GM18507 (cell line): Measurements from ENCODE around the gene TMEM184C.

Experiments used
- DNase-seq: peaks from one replicate; pipeline ENCODE4 v3.0.0; 2011; ENCODE audit warnings: low read depth; ENCODE audit not compliant: insufficient read length; ENCODE audit errors: extremely low spot score
- FAIRE-seq: peaks from 2 replicates; lab custom pipeline; 2011; peaks lifted over from hg19 to GRCh38; lab: Jason Lieb, UNC

The TMEM184C gene

GRCh38 chr4:147617173-147617840, at the start of gene TMEM184C:
Gene TMEM184C (plus strand): TSS chr4:147617397. CDS start chr4:147617957, 560 bp downstream.
- FAIRE-seq (peak; percentile 100), DNase-seq (peak; percentile 88)

DNA sequence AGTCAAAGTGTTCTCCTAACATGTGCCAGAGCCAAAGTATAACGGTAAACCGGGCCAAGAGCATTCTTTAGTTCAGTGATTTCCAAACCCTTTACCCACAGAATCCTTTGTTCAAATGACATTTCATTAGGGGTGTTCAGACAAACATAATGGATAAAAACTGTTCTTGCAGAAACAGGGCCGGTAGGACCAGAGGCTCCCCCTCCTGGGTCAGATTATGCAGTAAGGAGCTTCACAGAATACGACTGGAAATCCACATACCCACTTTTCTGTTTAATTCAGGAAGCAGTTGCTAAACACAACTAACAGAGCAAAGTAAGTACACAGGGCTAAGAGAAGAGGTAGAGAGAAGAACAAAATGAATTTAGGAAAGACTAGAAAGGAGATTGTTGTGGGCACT, 46.6 kb upstream of the TMEM184C start:
- FAIRE-seq (no peak), DNase-seq (no peak)

- DNase-seq (no peak), FAIRE-seq (no peak)
Observed at GRCh38 chr4:147571036-147571770, 46.0 kb upstream of the TMEM184C start.

GRCh38 chr4:147576084-147576483, 41.1 kb upstream of the TMEM184C start:
- DNase-seq = no peak
- no peak for FAIRE-seq

DNA sequence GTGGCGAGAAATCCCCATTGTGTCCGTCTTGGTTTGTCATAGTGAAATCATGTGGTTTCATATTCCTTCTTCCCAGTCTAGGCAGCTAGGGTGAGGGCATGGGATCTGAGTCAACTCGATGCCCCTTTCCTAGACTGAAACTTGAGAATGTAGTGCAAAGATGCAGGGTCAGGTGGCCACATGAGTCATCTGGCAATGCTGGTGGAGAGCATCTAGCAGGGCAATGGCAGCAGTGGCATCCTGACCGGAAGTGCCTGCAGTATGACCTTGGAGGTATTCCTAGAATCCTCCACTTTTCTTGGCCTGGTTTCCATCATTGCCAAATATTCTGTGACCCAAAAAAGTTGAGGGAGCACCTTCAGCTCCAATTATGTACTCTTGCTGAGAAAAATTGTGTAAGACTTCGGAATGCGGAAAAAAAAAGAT, 39.1 kb upstream of the TMEM184C start:
- DNase-seq = no peak
- FAIRE-seq = no peak

- no peak for DNase-seq
- no peak for FAIRE-seq
Observed at GRCh38 chr4:147578593-147578992, 38.6 kb upstream of the TMEM184C start.

DNA sequence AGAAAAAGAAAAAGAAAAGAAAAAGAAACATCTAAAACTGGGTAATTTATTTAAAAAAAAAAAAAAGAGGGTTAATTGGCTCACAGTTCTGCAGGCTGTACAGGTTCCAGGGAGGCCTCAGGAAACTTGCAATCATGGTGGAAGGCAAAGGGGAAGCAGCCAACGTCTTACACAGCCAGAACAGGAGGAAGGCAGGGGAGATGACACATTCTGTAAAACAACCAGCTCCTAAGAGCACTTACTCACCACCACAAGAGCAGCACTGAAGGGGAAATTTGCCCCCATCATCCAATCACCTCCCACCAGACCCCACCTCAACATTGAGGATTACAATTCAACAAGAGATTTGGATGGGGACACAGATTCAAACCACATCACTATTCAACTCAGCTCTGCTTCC, 36.8 kb upstream of the TMEM184C start:
- no peak for DNase-seq
- no peak for FAIRE-seq

DNA sequence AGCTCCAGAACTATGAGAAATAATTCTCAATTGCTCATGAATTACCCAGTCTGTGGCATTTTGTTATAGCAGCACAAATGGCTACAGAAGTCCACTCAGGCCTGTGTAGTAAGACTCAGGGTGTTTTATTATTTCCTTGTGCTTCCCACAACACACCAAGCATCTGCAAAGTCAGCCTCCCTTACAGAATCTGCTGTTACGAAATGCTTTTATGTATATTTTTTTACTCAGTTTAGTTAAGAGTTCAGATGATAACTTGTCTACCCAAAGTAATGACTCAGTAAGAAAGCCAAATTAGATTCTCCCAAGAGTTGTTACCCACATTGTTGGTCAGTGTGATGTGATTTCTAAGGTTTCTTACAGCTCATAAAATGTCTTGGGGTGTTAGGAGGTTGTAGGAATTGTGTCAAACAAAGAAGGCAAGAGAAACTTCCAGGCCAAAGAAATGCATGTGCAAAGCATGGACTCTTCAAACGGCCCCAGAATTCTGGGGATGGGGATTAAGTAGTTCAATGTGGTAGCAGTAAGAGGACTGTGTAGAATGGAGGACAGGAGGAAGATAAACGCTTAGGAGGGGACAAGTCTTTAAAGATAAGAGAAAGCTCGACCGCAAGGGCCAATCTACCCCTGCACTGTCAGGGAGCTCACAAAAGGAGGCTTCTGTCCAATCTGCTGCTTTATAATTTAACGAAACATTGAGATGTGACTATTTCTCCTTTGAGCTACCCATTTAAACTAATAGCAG, 35.4 kb upstream of the TMEM184C start:
- no peak for FAIRE-seq
- DNase-seq = no peak

DNA sequence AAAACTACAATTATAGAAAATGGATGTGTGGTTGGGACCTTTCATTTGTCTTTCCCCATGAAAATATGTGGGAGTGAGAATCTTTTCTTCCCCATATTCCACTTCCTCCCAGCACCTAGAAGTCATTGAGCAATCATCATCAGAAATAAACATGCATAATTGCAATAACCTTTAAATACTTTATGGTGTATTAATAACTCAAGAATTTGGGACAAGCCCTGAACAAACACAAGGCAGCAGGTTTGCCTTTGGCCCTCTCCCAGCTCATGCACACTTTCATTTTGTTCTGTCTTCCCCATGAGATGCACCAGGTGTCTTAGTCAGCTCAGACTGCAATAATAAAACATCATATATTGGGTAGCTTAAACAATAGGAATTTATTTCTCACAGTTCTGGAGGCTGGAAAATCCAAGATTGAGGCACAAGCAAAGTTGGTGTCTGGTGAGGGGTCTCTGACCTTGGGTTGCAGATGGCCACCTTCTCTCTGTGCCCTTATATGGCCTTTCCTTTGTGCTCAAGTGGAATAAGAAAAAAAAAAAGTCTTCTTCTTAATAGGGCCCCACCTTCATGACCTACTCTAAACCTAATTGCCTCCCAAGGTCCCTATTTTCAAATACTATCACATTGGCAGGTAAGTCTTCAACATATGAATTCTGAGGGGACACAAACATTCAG, 34.7 kb upstream of the TMEM184C start:
- no peak for FAIRE-seq
- no peak for DNase-seq

DNA sequence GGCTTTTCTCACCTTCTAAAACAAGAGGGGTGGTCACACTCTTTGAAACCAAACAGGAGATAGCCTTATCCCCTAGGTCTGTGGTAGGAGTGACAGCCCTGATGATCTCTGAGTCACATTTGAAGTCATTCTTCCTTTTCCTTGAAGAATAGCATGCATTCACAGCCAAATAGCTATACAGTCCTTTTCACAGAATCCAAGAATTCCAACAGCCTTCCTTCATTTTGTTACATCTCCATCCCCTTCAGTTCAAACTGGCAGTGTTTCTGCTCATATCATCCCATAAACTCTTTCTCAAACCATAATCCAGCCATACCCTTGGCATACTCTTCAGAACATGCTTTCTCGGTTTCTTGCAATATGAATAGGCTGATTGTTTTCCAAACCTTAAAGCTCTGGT, 33.3 kb upstream of the TMEM184C start:
- FAIRE-seq = no peak
- no peak for DNase-seq

- FAIRE-seq (no peak), DNase-seq (no peak)
Observed at GRCh38 chr4:147586032-147586431, 31.2 kb upstream of the TMEM184C start.

DNA sequence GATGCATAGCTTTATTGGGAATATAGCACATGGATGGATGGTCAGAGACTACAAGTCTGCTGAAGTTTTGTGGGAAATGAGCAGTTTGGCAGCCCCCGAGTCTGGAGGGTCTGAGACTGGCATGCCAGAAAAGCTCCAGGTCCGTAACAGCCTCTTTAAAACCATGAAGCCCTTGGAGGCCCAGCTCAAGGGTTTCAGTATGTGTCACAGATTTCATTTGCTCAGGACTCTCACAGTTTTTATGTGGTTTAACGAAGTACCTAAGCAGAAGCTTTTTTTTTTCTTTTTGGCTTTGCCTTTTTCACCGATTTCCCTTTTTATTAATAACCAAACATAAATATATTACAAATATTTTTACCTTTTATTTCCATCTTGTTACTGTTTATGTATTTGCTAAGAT, 30.6 kb upstream of the TMEM184C start:
- peak; percentile 69 for FAIRE-seq
- peak; percentile 11 for DNase-seq

- FAIRE-seq (peak; percentile 42), DNase-seq (no peak)
Observed at GRCh38 chr4:147587041-147587440, 30.2 kb upstream of the TMEM184C start.

DNA sequence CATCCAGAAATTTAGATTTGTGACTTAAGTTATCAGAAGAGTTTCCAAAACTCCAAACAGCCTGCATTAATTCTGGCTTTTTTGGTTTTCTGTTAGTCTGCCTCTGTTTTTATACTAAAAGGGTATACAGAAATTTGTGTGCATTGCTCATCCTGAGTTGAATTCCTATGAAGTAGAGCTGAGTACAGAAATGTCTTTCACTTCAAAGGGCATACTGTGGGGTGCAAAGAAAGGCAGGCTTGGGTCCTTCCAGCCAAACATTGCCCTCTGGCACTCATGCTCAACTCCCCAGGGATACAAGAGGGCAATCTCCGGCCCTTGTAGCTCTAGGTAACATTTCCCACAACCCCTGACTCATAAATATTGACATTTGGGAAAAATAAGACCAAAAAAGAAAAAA, 27.6 kb upstream of the TMEM184C start:
- FAIRE-seq (no peak), DNase-seq (no peak)

- FAIRE-seq = peak; percentile 89
- DNase-seq = peak; percentile 30
Observed at GRCh38 chr4:147590249-147590920, 26.8 kb upstream of the TMEM184C start.

- DNase-seq = no peak
- no peak for FAIRE-seq
Observed at GRCh38 chr4:147591106-147591505, 26.1 kb upstream of the TMEM184C start.

GRCh38 chr4:147594107-147594506, 23.1 kb upstream of the TMEM184C start:
- FAIRE-seq = no peak
- DNase-seq = no peak

- no peak for FAIRE-seq
- DNase-seq = no peak
Observed at GRCh38 chr4:147594578-147594977, 22.6 kb upstream of the TMEM184C start.

- DNase-seq (no peak), FAIRE-seq (no peak)
Observed at GRCh38 chr4:147596377-147596776, 20.8 kb upstream of the TMEM184C start.
